HepG2 (cell line): ENCODE measurements around the gene CC2D1B. TPM values are rescaled to one million over a fixed set of nuclear protein-coding genes. Genes with fewer than 3 reads are reported as not detected.

Experiments used
- ATAC-seq: fragments of 200-7000 bp; cut with Tn5 transposase; 3 replicates; pipeline ENCODE4 v1.9.1; 2020; ENCODE audit warnings: mild to moderate bottlenecking, moderate library complexity
- BruUV-seq: library from RNA; stranded (reverse); fragments of 400-500 nt; replicated peaks from 2 replicates; lab custom pipeline; 2021; lab: Mats Ljungman, UMichigan
- CTCF ChIA-PET: fragments of 300-600 bp; formaldehyde crosslinking; extraction: SDS; loops from one replicate; lab custom pipeline; 2021; ENCODE audit warnings: low total read pairs, inconsistent platforms, low intra/inter-chr PET ratio; lab: Yijun Ruan, JAX
- POLR2A ChIA-PET: fragments of 350-600 bp; sonication (Branson Sonifier 250); formaldehyde crosslinking; loops from one replicate; lab custom pipeline; 2020; ENCODE audit warnings: antibody characterized with exemption, inconsistent platforms; lab: Yijun Ruan, JAX
- DNase-seq: peaks from one replicate; pipeline ENCODE4 v3.0.0-alpha.2; 2015; ENCODE audit warnings: low spot score
- FAIRE-seq: peaks from 3 replicates; lab custom pipeline; 2011; peaks lifted over from hg19 to GRCh38; lab: Jason Lieb, UNC
- H2AFZ ChIP-seq: one replicate; pipeline ENCODE4 v1.6.1; 2011; ENCODE audit warnings: low read length, inconsistent platforms
- H3K27ac ChIP-seq: fragments of 300-600 bp; 3 replicates; pipeline ENCODE4 v1.8.0; 2011; ENCODE audit warnings: mixed run types, mild to moderate bottlenecking, mixed read lengths, low read length, inconsistent platforms; ENCODE audit not compliant: insufficient read depth; ENCODE audit errors: extremely low read length
- H3K27me3 ChIP-seq, 2 experiments: fragments of 200-600 bp in 1 of 2; 2 replicates in 1 of 2; 3 replicates in 1 of 2; pipeline versions ENCODE4 v1.6.0 to v1.8.0; 2011; ENCODE audit warnings: low read length in 2 of 2, mild to moderate bottlenecking in 2 of 2, moderate library complexity in 2 of 2, inconsistent platforms in 1 of 2; ENCODE audit not compliant: insufficient read depth in 2 of 2, control insufficient read depth in 1 of 2
- H3K36me3 ChIP-seq, 2 experiments: fragments of 200-600 bp in 1 of 2; replicated peaks in 1 of 2; 2 replicates in 1 of 2; 3 replicates in 1 of 2; pipeline versions ENCODE4 v1.5.1 to v1.8.0; 2011; ENCODE audit warnings: low read length in 2 of 2, inconsistent platforms in 1 of 2; ENCODE audit not compliant: insufficient read depth in 2 of 2, control insufficient read depth in 1 of 2
- H3K4me1 ChIP-seq: 2 replicates; pipeline ENCODE4 v1.5.1; 2012; ENCODE audit warnings: low read length, inconsistent platforms; ENCODE audit not compliant: insufficient read depth
- H3K4me2 ChIP-seq: 2 replicates; pipeline ENCODE4 v1.6.0; 2011; ENCODE audit warnings: low read depth, low read length, inconsistent platforms
- H3K4me3 ChIP-seq, 3 experiments: fragments of 200-600 bp in 1 of 3; sonication (generic), shearing (Covaris generic) in 1 of 3; replicated peaks in 1 of 3; 2 replicates each; pipeline ENCODE4 v1.5.1; 2011 to 2016; ENCODE audit warnings: low read length in 3 of 3, inconsistent platforms in 2 of 3, low read depth in 2 of 3, mild to moderate bottlenecking in 2 of 3, control low read depth in 1 of 3, mixed read lengths in 1 of 3; ENCODE audit not compliant: insufficient read depth in 1 of 3
- H3K79me2 ChIP-seq: one replicate; pipeline ENCODE4 v1.6.1; 2011; ENCODE audit warnings: low read length, inconsistent platforms; ENCODE audit not compliant: insufficient read depth
- H3K9ac ChIP-seq: 2 replicates; pipeline ENCODE4 v1.6.0; 2011; ENCODE audit warnings: mild to moderate bottlenecking, low read depth, low read length, inconsistent platforms; ENCODE audit not compliant: insufficient read depth
- H3K9me3 ChIP-seq: 2 replicates; pipeline ENCODE4 v1.5.1; 2012; ENCODE audit warnings: mild to moderate bottlenecking, low read length
- H4K20me1 ChIP-seq: 2 replicates; pipeline ENCODE4 v1.6.0; 2011; ENCODE audit warnings: inconsistent platforms, mild to moderate bottlenecking, low read length, moderate library complexity; ENCODE audit not compliant: insufficient read depth
- JDP2 ChIP-seq: sonication (generic); formaldehyde crosslinking; IDR thresholded peaks from 2 replicates; pipeline ENCODE4 v1.8.1; 2022; ENCODE audit warnings: missing genetic modification reagents, borderline replicate concordance
- PAXIP1 ChIP-seq: sonication (generic); formaldehyde crosslinking; conservative IDR thresholded peaks from 2 replicates; pipeline ENCODE4 v1.4.0; 2020; ENCODE audit warnings: mild to moderate bottlenecking, missing genetic modification reagents, moderate library complexity
- ZNF513 ChIP-seq: sonication (generic); formaldehyde crosslinking; conservative IDR thresholded peaks from 2 replicates; pipeline ENCODE4 v1.5.0; 2020; ENCODE audit warnings: missing genetic modification reagents
- ZNF788 ChIP-seq: sonication (generic); formaldehyde crosslinking; IDR thresholded peaks from 2 replicates; pipeline ENCODE4 v1.5.0; 2020; ENCODE audit warnings: mild to moderate bottlenecking, missing genetic modification reagents, borderline replicate concordance
- WGBS: methylation state at CpG from one replicate; pipeline ENCODE4 v1.1.6; 2017; ENCODE audit warnings: low lambda C conversion rate; 5-methylcytosine and 5-hydroxymethylcytosine counted together
- in situ Hi-C: cut with HindIII; loops from 2 replicates; pipeline ENCODE4 v1.10.0; 2017; ENCODE audit warnings: low pct_unique_long_range_greater_than_20kb; ENCODE audit not compliant: extremely low pct_ligation_motif_present
- intact Hi-C: fragments of 100-400 bp; cut with micrococcal nuclease; formaldehyde crosslinking; loops from one replicate; pipeline ENCODE4 v1.10.0; 2022; ENCODE audit not compliant: unreplicated experiment
- polyA plus RNA-seq, 8 experiments: library from polyadenylated mRNA; depleted of rRNA in 3 of 8; stranded (reverse) in 7 of 8; unstranded in 1 of 8; fragments of >200 nt; fragmentation: Illumina TruSeq in 4 of 8; extraction: Trizol in 4 of 8; gene quantifications; 2 replicates each; pipeline versions ENCODE4 v1.2.1 to v1.2.3, GENCODE V29; 2011 to 2016; ENCODE audit warnings: low read depth in 4 of 8, missing spikeins in 1 of 8, mixed read lengths in 1 of 8; ENCODE audit not compliant: insufficient read depth in 1 of 8
- total RNA-seq, 5 experiments: library from RNA; depleted of rRNA; stranded (reverse); fragments of >200 nt; fragmentation: Illumina TruSeq; extraction: Trizol; gene quantifications; 2 replicates each; pipeline ENCODE4 v1.2.3, GENCODE V29; 2016; ENCODE audit warnings: low read depth in 1 of 5

Gene CC2D1B
- total and polyA plus RNA-seq, 2 of the 13 experiments (the other 11 are each of a cell fraction or from before 2014, with no cell fraction given): 7.2 to 19.2 TPM

- H4K20me1 ChIP-seq: no peaks in the 10 kb centered on the region
- CTCF ChIA-PET: no interaction called here
- no TSS peak for BruUV-seq
- H2AFZ ChIP-seq: no peak overlapping the region
- H3K27me3 ChIP-seq: no peaks in the 10 kb centered on the region
- H3K4me3 ChIP-seq: no peak overlapping the region
- H3K27ac ChIP-seq: no peak overlapping the region
- H3K4me1 ChIP-seq: 0 out of 2 replicates have a peak, but pooled peaks cover 9% of the 10 kb centered on the region
- in situ Hi-C loops: no loop called here
- WGBS: 95% methylated on average over 3 of the region's 3 CpGs
- DNase-seq (no peak), FAIRE-seq (no peak), ATAC-seq (no peak)
- intact Hi-C loops: no loop called here
- peaks cover 3 to 30% of the 10 kb centered on the region in 2 experiments; a peak in 4 of 5 replicates for H3K36me3 ChIP-seq
- no peak overlapping the region for H3K4me2 ChIP-seq
- H3K9me3 ChIP-seq: no peaks in the 10 kb centered on the region
- no peak overlapping the region for H3K9ac ChIP-seq
- POLR2A ChIA-PET: no interaction called here
- H3K79me2 ChIP-seq: no peaks in the 10 kb centered on the region
- TF ChIP-seq JDP2 (no peak), PAXIP1 (CRISPR knock-in tag) (no peak), ZNF788 (CRISPR knock-in tag) (no peak), ZNF513 (CRISPR knock-in tag) (no peak)
Measured at GRCh38 chr1:52334906-52335528, 31.0 kb downstream of the CC2D1B start.
